Sigmoid colon (tissue), 4 donors: ENCODE results near the gene APOBEC3F.
"Not testable (repeated sequence)": the region's sequence is repeated elsewhere in the genome, so short reads cannot be mapped to it uniquely, and the experiment has no call there.

Experiments used
- POLR2AphosphoS5 ChIP-seq, 4 donors: sonication (generic); formaldehyde crosslinking; IDR thresholded peaks; one replicate each; pipeline ENCODE4 v1.6.1; 2017; ENCODE audit warnings: antibody characterized with exemption in 4 of 4
- TF ChIP-seq, protein P1 (sequence below), 4 experiments: fragments of 450-650 bp in 3 of 4; fragments of 200-600 bp in 1 of 4; IDR thresholded peaks; one replicate each; pipeline ENCODE4 v1.5.1; 2016 to 2019; ENCODE audit warnings: antibody characterized with exemption in 4 of 4, mild to moderate bottlenecking in 3 of 4, moderate library complexity in 2 of 4

DNA sequence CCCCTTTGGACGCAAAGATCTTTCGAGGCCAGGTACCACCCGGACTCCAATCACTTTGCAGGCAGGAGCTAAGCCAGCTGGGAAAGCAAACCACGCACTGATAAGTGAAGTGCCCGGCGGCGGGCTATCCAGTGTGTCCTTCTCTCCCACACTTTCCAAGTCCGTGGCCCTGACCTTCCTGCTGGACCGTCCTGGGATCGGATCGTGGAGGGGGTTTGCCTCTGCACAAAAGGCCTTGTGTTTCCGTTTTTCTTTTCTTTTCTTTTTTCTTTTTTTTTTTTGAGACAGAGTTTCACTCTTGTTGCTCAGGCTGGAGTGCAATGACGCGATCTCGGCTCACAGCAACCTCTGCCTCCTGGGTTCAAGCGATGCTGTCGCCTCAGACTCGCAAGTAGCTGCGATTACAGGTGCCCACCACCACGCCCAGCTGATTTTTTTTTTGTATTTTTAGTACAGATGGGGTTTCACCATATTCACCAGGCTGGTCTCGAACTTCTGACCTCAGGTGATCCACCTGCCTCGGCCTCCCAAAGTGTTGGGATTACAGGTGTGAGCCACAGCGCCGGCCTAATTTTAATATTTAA lies 38.5 kb downstream of the APOBEC3F start:
- TF ChIP-seq, protein P1, sequence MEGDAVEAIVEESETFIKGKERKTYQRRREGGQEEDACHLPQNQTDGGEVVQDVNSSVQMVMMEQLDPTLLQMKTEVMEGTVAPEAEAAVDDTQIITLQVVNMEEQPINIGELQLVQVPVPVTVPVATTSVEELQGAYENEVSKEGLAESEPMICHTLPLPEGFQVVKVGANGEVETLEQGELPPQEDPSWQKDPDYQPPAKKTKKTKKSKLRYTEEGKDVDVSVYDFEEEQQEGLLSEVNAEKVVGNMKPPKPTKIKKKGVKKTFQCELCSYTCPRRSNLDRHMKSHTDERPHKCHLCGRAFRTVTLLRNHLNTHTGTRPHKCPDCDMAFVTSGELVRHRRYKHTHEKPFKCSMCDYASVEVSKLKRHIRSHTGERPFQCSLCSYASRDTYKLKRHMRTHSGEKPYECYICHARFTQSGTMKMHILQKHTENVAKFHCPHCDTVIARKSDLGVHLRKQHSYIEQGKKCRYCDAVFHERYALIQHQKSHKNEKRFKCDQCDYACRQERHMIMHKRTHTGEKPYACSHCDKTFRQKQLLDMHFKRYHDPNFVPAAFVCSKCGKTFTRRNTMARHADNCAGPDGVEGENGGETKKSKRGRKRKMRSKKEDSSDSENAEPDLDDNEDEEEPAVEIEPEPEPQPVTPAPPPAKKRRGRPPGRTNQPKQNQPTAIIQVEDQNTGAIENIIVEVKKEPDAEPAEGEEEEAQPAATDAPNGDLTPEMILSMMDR (IDR thresholded peaks at IDR 0.05), result not testable (repeated sequence)
- not testable (repeated sequence) for TF ChIP-seq POLR2AphosphoS5 (IDR thresholded peaks at IDR 0.05)
